Measurements from ENCODE around the gene GABRB3. TPM values are rescaled to one million over a fixed set of nuclear protein-coding genes. Genes with fewer than 3 reads are reported as not detected.

The GABRB3 gene
- total RNA-seq, 1 donor from 2014 or later = 3.0 TPM

DNA sequence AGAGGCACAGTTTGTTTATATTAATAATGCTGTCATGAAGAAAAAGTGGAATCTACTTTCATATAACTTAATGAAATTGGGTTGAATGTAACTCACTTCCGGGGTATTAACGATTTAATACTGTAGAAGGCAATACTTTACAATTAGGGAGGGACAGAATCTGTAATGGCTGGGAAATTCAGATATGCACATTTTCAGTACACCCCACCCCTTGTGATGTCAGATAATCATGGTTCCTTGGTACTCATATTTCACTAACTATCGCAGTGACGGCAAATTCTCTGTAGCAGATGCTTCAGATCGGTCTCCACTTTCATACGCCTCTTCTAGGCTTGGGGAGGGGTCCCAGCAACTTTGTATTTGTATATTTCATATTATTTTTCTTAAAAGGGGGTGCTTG is 207.3 kb downstream of the GABRB3 start:
- ATAC-seq (no peak), DNase-seq (ENCODE audit: low spot score) (no peak)

DNA sequence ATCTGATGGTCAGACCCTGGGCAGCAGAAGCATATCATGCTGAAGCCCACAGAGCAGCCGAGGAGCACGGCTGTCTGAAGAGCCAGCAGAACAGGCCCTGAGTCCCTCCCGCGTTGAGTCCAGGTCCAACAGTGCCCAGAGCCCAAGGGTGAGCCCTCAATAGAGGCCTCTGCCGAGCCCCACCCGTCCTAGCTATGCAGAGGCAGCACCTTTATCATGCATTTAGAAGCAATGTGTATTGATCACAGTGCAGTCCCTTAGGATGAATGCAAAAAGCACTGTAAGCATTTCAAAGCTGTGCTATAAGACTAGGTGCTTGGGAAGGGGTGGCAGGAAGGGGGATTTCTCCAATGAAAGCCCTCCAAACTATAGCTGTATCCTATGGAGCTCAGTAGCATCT is 208.5 kb downstream of the GABRB3 start:
- ATAC-seq (no peak), DNase-seq (ENCODE audit: low spot score) (no peak)

DNA sequence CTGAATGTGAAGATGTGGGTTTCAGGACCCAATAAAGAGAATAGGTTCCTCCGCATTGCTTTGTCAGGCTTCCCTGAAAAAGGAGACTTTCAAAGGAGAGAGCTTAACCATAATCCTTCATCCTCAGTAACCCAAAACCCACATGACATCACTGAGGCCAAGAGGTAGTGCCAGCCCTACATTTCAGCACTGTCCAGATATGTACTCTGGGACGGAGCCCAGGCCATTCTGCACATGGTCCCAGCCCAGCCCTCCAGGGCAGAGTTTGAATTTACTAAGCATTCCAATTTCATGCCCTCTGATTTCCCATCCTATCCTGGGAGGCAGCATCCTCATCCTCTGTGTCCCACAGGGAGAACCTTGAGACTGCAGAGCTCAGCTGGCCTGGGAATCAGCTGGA is 210.5 kb downstream of the GABRB3 start:
- DNase-seq (ENCODE audit: low spot score) (no peak), ATAC-seq (no peak)

DNA sequence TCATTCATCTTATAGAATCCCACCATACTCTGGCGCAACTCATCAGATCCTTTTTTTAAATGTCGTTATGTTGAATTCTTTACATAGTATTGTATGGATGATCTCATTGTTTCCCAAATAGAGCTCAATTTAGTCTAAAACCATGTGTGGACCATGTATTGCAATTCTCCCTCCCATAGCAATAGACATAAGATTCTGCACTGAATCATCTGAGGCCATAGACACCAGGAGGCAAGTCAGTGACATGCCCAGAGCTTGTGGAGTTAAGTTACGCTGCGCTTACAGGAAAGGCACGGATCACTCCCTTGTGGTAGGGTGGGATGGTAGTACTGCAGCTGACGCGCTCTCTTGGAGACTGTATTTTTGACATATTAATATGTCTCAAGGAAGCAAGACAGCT is 211.0 kb downstream of the GABRB3 start:
- DNase-seq (ENCODE audit: low spot score) = no peak
- ATAC-seq = no peak

DNA sequence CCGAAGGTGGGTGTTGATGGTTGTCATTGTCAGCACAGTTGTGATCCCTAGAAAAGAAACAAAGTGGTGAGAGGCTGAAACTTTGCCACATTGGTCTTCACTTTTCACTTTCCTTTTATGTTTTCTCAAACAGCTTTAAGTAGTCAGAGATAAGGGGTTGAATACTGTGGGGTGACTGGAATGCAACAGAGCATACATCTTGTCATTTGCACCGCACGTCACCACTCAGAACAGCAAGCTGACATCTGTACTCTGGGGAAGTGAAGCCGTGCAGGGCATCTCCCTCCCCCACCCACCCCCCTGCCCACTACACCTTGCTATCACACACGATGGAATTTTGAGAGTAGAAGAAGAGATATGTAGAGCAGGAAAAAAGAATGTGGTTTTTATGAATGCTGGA is 211.7 kb downstream of the GABRB3 start:
- no peak for DNase-seq (ENCODE audit: low spot score)
- ATAC-seq = no peak

DNA sequence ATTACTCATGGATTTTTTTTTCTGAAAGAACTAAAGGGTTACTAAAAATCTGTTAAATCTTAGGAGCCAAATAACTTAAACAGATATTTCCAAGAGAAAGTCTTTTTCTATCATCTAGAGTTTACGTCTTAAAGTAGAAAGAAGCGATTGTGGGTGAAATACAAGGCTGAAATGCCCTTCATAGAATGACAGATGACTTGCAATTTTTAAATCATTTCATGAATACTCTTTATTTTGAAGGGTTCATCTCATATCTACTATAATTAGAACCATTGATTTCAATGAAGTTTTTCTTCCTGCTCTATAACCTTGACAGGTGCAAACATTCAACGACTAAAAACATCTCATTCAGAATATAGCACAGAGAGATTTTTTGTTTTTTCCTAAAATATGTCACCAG is 217.0 kb downstream of the GABRB3 start:
- no peak for ATAC-seq
- DNase-seq (ENCODE audit: low spot score) = no peak

DNA sequence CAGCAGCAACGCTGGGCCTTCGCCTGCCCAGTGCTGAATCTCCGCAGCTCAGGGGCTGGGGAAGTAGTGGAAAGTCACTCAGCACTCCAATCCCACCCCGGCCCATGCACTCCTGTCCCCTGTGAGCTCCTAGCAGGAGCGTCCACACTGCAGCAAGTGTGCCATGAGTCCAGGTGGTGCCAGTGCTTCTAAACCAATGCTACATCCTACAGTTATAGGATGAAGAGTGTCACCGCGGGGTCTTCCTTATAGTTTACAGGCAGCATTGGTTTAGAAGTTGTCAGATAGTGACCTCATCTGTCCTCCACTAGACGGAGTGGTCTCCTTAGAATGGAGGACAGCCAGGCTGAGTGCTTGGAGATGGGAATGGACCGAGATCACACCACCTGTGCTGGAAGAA is 221.4 kb downstream of the GABRB3 start:
- no peak for DNase-seq (ENCODE audit: low spot score)
- ATAC-seq = no peak

DNA sequence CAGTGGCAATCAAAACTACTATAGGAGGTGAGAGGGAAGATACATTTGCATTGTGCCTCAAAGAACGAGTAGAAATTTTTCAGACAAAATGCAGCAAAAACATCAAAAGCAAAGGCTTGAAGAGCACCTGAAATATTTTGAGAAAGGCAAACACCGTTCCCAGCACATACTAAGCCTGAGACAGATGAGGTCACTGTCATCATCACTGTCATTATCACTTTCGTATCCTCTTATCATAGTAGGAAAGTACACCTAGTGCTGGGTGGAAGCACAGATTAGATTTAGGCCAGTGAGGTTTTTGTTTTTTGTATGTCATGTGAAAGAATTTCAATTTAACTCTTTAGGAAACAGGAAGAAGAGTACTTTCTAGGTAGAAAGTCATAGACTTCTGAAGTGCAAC is 222.0 kb downstream of the GABRB3 start:
- DNase-seq (ENCODE audit: low spot score) (no peak), ATAC-seq (no peak)

DNA sequence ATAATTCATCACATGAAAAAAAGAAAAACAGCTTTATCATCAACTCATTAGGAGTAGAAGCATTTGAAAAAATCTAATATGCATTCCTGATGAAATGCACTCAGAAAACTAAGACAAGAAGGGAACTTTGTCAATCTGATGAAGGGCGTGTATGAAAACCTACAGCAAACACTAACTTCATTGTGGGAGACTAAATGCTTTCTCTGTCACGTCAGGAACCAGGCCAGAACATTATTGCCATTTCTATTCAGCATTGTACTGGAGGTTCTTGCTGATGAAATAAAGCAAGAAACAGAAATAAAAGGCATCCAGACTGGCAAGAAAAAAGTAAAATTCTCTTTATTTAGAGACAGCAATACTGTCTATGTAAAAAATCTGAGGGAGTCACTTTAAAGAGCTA is 235.2 kb downstream of the GABRB3 start:
- no peak for DNase-seq (ENCODE audit: low spot score)
- no peak for ATAC-seq

DNA sequence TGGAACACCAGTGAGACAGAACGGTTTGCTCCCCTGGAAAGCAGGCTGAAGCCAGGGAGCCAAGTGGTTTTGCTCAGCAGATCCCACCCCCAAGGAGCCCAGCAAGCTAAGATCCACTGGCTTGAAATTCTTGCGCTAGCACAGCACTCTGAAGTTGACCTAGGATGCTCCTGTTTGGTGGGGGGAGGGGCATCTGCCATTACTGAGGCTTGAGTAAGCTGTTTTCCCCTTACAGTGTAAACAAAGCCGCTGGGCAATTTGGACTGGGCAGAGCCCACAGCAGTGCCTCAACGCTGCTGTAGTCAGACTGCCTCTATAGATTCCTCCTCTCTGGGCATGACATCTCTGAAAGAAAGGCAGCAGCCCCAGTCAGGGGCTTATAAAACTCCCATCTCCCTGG is 241.4 kb downstream of the GABRB3 start:
- ATAC-seq (no peak), DNase-seq (ENCODE audit: low spot score) (no peak)

DNA sequence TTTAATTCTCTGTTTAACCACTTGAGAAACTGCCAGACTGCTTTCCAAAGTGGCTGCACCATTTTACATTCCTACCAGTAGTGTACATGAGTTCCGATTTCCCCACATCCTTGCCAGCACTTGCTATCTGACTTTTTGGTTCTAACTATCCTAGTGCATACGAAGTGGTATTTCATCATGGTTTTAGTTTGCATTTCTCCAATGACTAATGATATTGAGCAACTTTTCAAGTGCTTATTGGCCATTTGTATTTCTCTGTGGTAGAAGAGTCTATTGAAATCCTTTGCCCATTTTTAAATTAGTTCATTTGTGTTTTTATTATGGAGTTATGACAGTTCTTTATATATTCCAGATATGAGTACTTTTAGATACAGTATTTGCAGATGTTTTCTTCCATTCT is 247.8 kb downstream of the GABRB3 start:
- ATAC-seq = no peak

DNA sequence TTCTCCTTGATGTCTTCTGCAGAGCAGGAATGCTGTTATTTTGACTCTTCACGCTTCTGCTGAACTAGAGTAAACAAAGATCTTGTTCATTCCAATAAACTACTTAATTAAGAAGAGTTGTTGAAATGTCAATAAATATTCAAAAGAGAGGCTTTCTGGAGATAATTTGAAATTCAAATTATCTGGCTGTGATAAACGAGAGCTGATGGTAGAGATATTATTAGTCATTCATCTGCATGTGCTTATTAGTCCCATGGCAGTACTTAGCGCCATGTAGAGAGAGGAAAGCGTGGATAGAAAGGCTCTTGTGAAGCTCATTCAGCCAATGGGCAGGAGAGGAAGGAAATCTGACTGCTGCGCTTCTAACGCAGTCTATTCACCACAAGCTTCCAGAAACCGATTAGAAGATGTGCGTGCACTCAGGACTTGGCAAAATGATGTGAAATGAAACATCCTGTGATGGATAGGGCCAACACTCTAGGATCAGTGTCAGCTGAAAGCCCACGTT is 251.1 kb downstream of the GABRB3 start:
- no peak for ATAC-seq

More for the DNA sequence above, 247.8 kb downstream of the GABRB3 start:
- no peak for DNase-seq (ENCODE audit: low spot score)

DNA sequence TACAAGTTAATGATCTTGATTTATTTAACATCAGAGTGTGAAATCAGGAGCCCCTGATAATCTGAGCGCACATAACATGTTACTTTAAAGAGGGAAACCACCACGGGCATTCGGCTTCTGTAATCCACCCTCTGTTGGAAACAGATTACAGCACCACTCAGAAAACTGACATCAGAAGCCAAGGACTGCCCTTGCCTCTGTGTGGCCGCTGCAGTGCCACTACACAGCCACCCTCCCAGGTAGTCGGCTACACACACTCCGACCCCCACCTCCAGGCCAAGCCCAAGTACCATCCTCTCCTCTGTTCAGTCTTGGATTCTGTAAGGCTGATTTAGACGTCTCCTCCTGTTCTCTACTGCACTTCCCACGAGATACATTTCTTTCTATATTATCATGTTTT is 251.7 kb downstream of the GABRB3 start:
- no peak for ATAC-seq

More for the DNA sequence above, 251.1 kb downstream of the GABRB3 start:
- no peak for DNase-seq (ENCODE audit: low spot score)

DNA sequence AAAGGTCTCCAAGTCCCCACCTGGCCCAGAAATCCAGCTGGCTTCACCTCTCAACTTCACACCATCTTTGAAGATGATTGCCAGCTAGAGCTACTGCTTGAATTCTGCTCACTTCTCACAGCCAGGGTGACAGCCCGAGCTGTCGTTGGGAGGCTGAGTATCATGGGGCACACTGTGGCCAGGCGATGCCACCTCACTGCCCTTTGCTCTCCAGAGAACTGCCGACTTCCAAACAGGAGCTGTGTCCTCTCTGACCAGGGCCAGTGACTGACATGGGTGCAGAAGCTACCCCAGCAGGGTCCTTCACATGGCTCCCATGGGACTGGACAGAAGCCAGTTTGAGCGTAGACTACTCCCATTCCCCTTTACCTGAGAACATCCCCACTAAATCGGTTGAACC is 254.0 kb downstream of the GABRB3 start:
- ATAC-seq (no peak), DNase-seq (ENCODE audit: low spot score) (no peak)

More for the DNA sequence above, 251.7 kb downstream of the GABRB3 start:
- DNase-seq (ENCODE audit: low spot score) = no peak

DNA sequence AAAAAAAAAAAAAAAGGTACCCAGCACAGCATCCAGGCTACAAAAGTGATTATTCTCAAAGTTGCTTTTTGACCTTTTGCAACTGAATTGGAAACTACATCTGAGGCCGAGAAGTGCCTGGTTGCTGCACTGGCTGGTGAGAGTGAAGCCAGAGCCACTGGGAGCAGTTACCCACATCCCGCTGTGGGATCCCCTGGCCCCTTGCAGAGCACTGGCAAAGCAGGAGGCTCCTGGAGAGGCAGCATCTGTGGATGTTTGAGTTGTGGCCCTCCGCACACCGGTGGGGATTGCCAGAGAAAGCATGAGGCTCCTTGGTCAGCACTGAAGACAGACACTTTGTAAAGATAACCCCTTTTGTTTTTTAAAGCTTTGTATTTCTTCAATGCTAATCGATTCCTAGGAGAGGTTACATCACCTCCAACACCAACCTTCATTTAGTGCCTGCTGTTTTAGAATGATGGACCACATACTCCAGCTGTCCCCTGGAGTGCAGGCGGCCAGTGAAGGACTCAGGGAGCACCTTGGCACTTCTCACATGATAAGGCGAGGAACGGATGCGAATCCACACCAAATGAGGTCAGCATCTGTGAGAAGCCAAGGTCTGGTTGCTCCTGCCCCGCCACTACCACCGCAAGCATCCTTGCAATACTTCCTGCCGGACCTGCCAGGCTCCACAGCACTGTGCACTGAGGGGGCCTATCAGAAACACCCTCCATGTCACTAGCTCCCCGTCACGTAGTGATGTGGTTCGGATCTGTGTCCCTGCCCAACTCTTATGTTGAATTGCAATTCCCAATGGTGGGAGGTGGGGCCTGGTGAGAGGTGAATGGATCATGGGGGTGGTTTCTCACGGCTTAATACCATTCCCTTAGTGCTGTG is 256.5 kb downstream of the GABRB3 start:
- no peak for DNase-seq (ENCODE audit: low spot score)
- no peak for ATAC-seq

DNA sequence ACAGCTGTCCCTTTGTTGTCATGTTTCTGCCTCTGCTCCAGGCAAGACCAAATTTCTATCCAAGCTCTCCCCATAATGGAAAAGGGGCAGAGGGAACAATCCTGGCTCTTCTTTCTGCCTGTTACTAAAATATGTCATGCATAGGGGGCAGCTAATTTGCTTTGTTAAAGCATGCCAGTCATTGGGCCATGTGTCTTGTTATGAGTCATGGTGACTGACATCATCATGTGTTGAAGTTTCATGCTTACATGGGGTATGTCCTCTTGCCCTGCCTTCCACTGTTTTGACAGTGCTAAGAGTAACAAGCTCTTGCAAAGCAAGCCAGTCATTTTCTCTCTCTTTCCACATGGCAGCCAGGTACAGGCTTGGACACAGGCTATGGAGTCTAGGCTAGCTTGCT is 268.9 kb downstream of the GABRB3 start:
- ATAC-seq (no peak), DNase-seq (ENCODE audit: low spot score) (no peak)

Other genes with a start within 250 kb of the GABRB3 start
- gene GABRA5, start 94.0 kb upstream of the GABRB3 start, total RNA-seq = 0.25 TPM
- 0.03 TPM for gene GABRG3, start 198.1 kb upstream of the GABRB3 start, total RNA-seq